Measurements from ENCODE around the gene CLPTM1. TPM values are rescaled to one million over a fixed set of nuclear protein-coding genes. Genes with fewer than 3 reads are reported as not detected.

Gene CLPTM1
- total and polyA plus RNA-seq, 2 donors (not counting 1 experiment from before 2014, with no cell fraction given) = 121 to 129 TPM

- ATAC-seq (ENCODE audit: low read depth) (no peak), DNase-seq (no peak)
- Mint-ChIP-seq H3K4me3 (no peak overlapping the region), H3K27ac (no peak overlapping the region), H3K4me1 (peaks cover 4% of the 10 kb centered on the region), H3K27me3 (no peaks in the 10 kb centered on the region), H3K9me3 (ENCODE audit: insufficient read depth) (no peaks in the 10 kb centered on the region)
- ChIA-PET POLR2A (no interaction called here), CTCF (interaction anchor here (0.8 to 6.0 kb wide), 12 partner anchors 11 to 261 kb away, joined by 4 to 97 read pairs (median 6); partner anchors contain the start of genes CLASRP and RELB)
- Histone ChIP-seq H3K4me2 (replicated peaks; ENCODE audit: low read depth, low read length, poor library complexity, severe bottlenecking) (no peak overlapping the region), H2AFZ (ENCODE audit: insufficient read depth, low read depth, low read length, poor library complexity, severe bottlenecking) (no peak overlapping the region), H4K20me1 (ENCODE audit: control insufficient read depth, insufficient read depth, low read length, poor library complexity, severe bottlenecking) (no peaks in the 10 kb centered on the region), H3K4me1 (ENCODE audit: control insufficient read depth in 2 of 2, insufficient read depth in 2 of 2, low read length in 2 of 2) (no peaks in the 10 kb centered on the region), H3K9ac (ENCODE audit: low read length) (no peak overlapping the region), H3K4me3 (ENCODE audit: control extremely low read depth in 1 of 5, extremely low read depth in 1 of 5, insufficient read depth in 1 of 5, low read depth in 2 of 5, low read length in 4 of 5) (no peak overlapping the region), H3K9me3 (ENCODE audit: control extremely low read depth in 1 of 3, control insufficient read depth in 2 of 3, insufficient read depth in 1 of 3, low read length in 2 of 3) (no peaks in the 10 kb centered on the region), H3K27ac (ENCODE audit: low read length in 2 of 2) (no peak overlapping the region), H3K27me3 (replicated peaks in 1 of 4; ENCODE audit: control extremely low read depth in 1 of 4, control insufficient read depth in 3 of 4, insufficient read depth in 4 of 4, low read length in 3 of 4) (no peaks in the 10 kb centered on the region), H3K79me2 (ENCODE audit: control insufficient read depth, insufficient read depth, low read length) (peaks cover 3% of the 10 kb centered on the region), H3K36me3 (replicated peaks in 1 of 2; ENCODE audit: control extremely low read depth in 1 of 2, control insufficient read depth in 1 of 2, extremely low read depth in 1 of 2, insufficient read depth in 2 of 2, low read length in 1 of 2) (peaks cover 0 to 69% of the 10 kb centered on the region in 2 experiments)
- 93% methylated on average over 8 of the region's 9 CpGs for WGBS (ENCODE audit: insufficient coverage)
- TF ChIP-seq EZH2 (IDR thresholded peaks at IDR 0.05; ENCODE audit: borderline replicate concordance, insufficient read depth, low read depth, low read length, poor library complexity, severe bottlenecking) = no peak
- intact Hi-C loops (cut with micrococcal nuclease) = no loop called here
Observed at GRCh38 chr19:44988273-44988672, 33.1 kb downstream of the CLPTM1 start.

- H3K27me3 Mint-ChIP-seq = no peaks in the 10 kb centered on the region
- ATAC-seq (ENCODE audit: low read depth) (peak; percentile 86), DNase-seq (peak; percentile 78)
- intact Hi-C loops (cut with micrococcal nuclease) = loop anchor here (1.0 kb wide), 2 partner anchors 58 to 70 kb away; no protein-coding TSS in a partner anchor
- H3K4me2 ChIP-seq (replicated peaks; ENCODE audit: low read depth, low read length, poor library complexity, severe bottlenecking) = no peak overlapping the region
- ChIA-PET CTCF (interaction anchor here (0.8 to 6.0 kb wide), 20 partner anchors 8 to 385 kb away, joined by 3 to 97 read pairs (median 5); partner anchors contain the start of genes CLASRP and RELB), POLR2A (interaction anchor here (0.7 to 1.2 kb wide), 4 partner anchors 11 to 70 kb away, joined by 3 to 10 read pairs (median 4); partner anchors contain the start of gene RELB)
- TF ChIP-seq CTCF (IDR thresholded peaks at IDR 0.05) (peak; percentile 73), EZH2 (IDR thresholded peaks at IDR 0.05; ENCODE audit: borderline replicate concordance, insufficient read depth, low read depth, low read length, poor library complexity, severe bottlenecking) (no peak)
- no peaks in the 10 kb centered on the region for H4K20me1 ChIP-seq (ENCODE audit: control insufficient read depth, insufficient read depth, low read length, poor library complexity, severe bottlenecking)
- WGBS (ENCODE audit: insufficient coverage) = 92% methylated on average over 14 of the region's 15 CpGs
- no peaks in the 10 kb centered on the region for H3K27me3 ChIP-seq (replicated peaks in 1 of 4; ENCODE audit: control extremely low read depth in 1 of 4, control insufficient read depth in 3 of 4, insufficient read depth in 4 of 4, low read length in 3 of 4)
- H3K27ac ChIP-seq (ENCODE audit: low read length in 2 of 2) = no peak overlapping the region
- H3K4me3 Mint-ChIP-seq = no peak overlapping the region
- H3K9me3 Mint-ChIP-seq (ENCODE audit: insufficient read depth) = no peaks in the 10 kb centered on the region
- peaks cover 0 to 69% of the 10 kb centered on the region in 2 experiments for H3K36me3 ChIP-seq (replicated peaks in 1 of 2; ENCODE audit: control extremely low read depth in 1 of 2, control insufficient read depth in 1 of 2, extremely low read depth in 1 of 2, insufficient read depth in 2 of 2, low read length in 1 of 2)
- H3K27ac Mint-ChIP-seq = peak overlapping the region; percentile 65
- H3K9ac ChIP-seq (ENCODE audit: low read length) = no peak overlapping the region
- no peaks in the 10 kb centered on the region for H3K9me3 ChIP-seq (ENCODE audit: control extremely low read depth in 1 of 3, control insufficient read depth in 2 of 3, insufficient read depth in 1 of 3, low read length in 2 of 3)
- no peak overlapping the region for H2AFZ ChIP-seq (ENCODE audit: insufficient read depth, low read depth, low read length, poor library complexity, severe bottlenecking)
- peaks cover 4% of the 10 kb centered on the region for H3K4me1 Mint-ChIP-seq
- peaks cover 3% of the 10 kb centered on the region for H3K79me2 ChIP-seq (ENCODE audit: control insufficient read depth, insufficient read depth, low read length)
- no peaks in the 10 kb centered on the region for H3K4me1 ChIP-seq (ENCODE audit: control insufficient read depth in 2 of 2, insufficient read depth in 2 of 2, low read length in 2 of 2)
- H3K4me3 ChIP-seq (ENCODE audit: control extremely low read depth in 1 of 5, extremely low read depth in 1 of 5, insufficient read depth in 1 of 5, low read depth in 2 of 5, low read length in 4 of 5) = no peak overlapping the region
Observed at GRCh38 chr19:44988896-44989556, 33.8 kb downstream of the CLPTM1 start.
